Thyroid gland (tissue), 4 donors: ENCODE data around the gene ARL8B. TPM values are rescaled to one million over a fixed set of nuclear protein-coding genes. Genes with fewer than 3 reads are reported as not detected.

Experiments
- DNase-seq, 2 donors: peaks; one replicate each; pipeline ENCODE4 v3.0.0-alpha.2; 2019
- H3K27ac ChIP-seq, 3 donors: fragments of 200-600 bp; sonication (generic); 1 replicate in 2 of 3; 2 replicates in 1 of 3; pipeline ENCODE4 v1.5.1; 2016 to 2019; ENCODE audit warnings: mild to moderate bottlenecking in 1 of 3, moderate library complexity in 1 of 3
- H3K27me3 ChIP-seq: fragments of 200-600 bp; sonication (generic); one replicate; pipeline ENCODE4 v1.5.1; 2019
- H3K36me3 ChIP-seq, 2 donors: fragments of 200-600 bp; sonication (generic); one replicate each; pipeline ENCODE4 v1.5.1; 2016 to 2019
- H3K4me1 ChIP-seq, 2 donors: fragments of 200-600 bp; sonication (generic); one replicate each; pipeline ENCODE4 v1.5.1; 2017 to 2019
- H3K4me3 ChIP-seq, 3 donors: fragments of 200-600 bp; sonication (generic); replicated peaks in 1 of 3; 1 replicate in 2 of 3; 2 replicates in 1 of 3; pipeline ENCODE4 v1.5.1; 2016; ENCODE audit warnings: mild to moderate bottlenecking in 1 of 3
- H3K9me3 ChIP-seq: fragments of 200-600 bp; sonication (generic); one replicate; pipeline ENCODE4 v1.5.1; 2017
- CTCF ChIP-seq, 6 experiments: fragments of 200-600 bp in 3 of 6; fragments of 450-650 bp in 3 of 6; sonication (generic) in 3 of 6; IDR thresholded peaks; one replicate each; pipeline ENCODE4 v1.5.1; 2016 to 2019; ENCODE audit warnings: antibody characterized with exemption in 6 of 6, mild to moderate bottlenecking in 2 of 6, inconsistent platforms in 1 of 6, moderate library complexity in 1 of 6
- POLR2A ChIP-seq, 2 donors: fragments of 450-650 bp; IDR thresholded peaks; one replicate each; pipeline ENCODE4 v1.6.1; 2017; ENCODE audit warnings: antibody characterized with exemption in 2 of 2, mild to moderate bottlenecking in 2 of 2, moderate library complexity in 1 of 2
- WGBS, 2 donors: methylation state at CpG; one replicate each; pipeline ENCODE4 v1.1.5; 2017; 5-methylcytosine and 5-hydroxymethylcytosine counted together
- intact Hi-C: fragments of 100-400 bp; cut with DNase I; formaldehyde crosslinking; loops from one replicate; pipeline ENCODE4 v1.15.1; 2023
- total RNA-seq, 4 donors: library from RNA; depleted of rRNA; stranded (reverse); fragments of >200 nt; gene quantifications; one replicate each; pipeline ENCODE4 v1.2.3, GENCODE V29; 2016

ARL8B gene
- total RNA-seq, 4 donors from 2014 or later, result 51.2 to 75.9 (median 65.3) TPM

GRCh38 chr3:5192571-5193365 lies 70.7 kb downstream of the ARL8B start:
- no peaks in the 10 kb centered on the region for H3K27me3 ChIP-seq
- H3K27ac ChIP-seq, result no peak overlapping the region
- intact Hi-C loops, result no loop called here
- peaks cover 21 to 35% of the 10 kb centered on the region in 2 donors for H3K4me1 ChIP-seq
- no peaks in the 10 kb centered on the region for H3K9me3 ChIP-seq
- H3K36me3 ChIP-seq, result no peaks in the 10 kb centered on the region
- H3K4me3 ChIP-seq, result no peak overlapping the region
- 94 to 99% methylated on average over 3 of the region's 3 CpGs for WGBS, 2 donors
- TF ChIP-seq CTCF (IDR thresholded peaks at IDR 0.05), result no peak
- TF ChIP-seq POLR2A (IDR thresholded peaks at IDR 0.05), result no peak
- no peak for DNase-seq

- no peak overlapping the region for H3K27ac ChIP-seq
- H3K4me3 ChIP-seq, result no peak overlapping the region
- H3K4me1 ChIP-seq, result peaks cover 14 to 29% of the 10 kb centered on the region in 2 donors
- H3K27me3 ChIP-seq, result no peaks in the 10 kb centered on the region
- DNase-seq, result no peak
- no peaks in the 10 kb centered on the region for H3K9me3 ChIP-seq
- intact Hi-C loops, result no loop called here
- 77 to 78% methylated on average over 2 of the region's 2 CpGs for whole genome bisulfite sequencing, 2 donors
- H3K36me3 ChIP-seq, result peaks cover 0 to under 1% of the 10 kb centered on the region in 2 donors
- no peak for TF ChIP-seq CTCF (IDR thresholded peaks at IDR 0.05)
- TF ChIP-seq POLR2A (IDR thresholded peaks at IDR 0.05), result no peak
Measured at GRCh38 chr3:5194341-5194740, 72.2 kb downstream of the ARL8B start.

- no peaks in the 10 kb centered on the region for H3K9me3 ChIP-seq
- TF ChIP-seq CTCF (IDR thresholded peaks at IDR 0.05) (no peak), POLR2A (IDR thresholded peaks at IDR 0.05) (no peak)
- 62 to 70% methylated on average over 2 of the region's 2 CpGs for WGBS, 2 donors
- intact Hi-C loops, result no loop called here
- DNase-seq, result peak; percentile 11 to 18
- H3K27me3 ChIP-seq, result no peaks in the 10 kb centered on the region
- peaks cover 9 to 22% of the 10 kb centered on the region in 2 donors for H3K4me1 ChIP-seq
- peaks cover 5 to 6% of the 10 kb centered on the region in 2 donors for H3K36me3 ChIP-seq
- no peak overlapping the region for H3K4me3 ChIP-seq
- no peak overlapping the region for H3K27ac ChIP-seq
Measured at GRCh38 chr3:5194801-5195509, 72.9 kb downstream of the ARL8B start.

GRCh38 chr3:5195605-5196004 lies 73.5 kb downstream of the ARL8B start:
- intact Hi-C loops, result no loop called here
- Histone ChIP-seq H3K4me3 (no peak overlapping the region), H3K9me3 (no peaks in the 10 kb centered on the region), H3K27ac (no peak overlapping the region), H3K4me1 (peaks cover 5 to 16% of the 10 kb centered on the region in 2 donors), H3K27me3 (no peaks in the 10 kb centered on the region), H3K36me3 (peaks cover 9 to 12% of the 10 kb centered on the region in 2 donors)
- 66 to 74% methylated on average over 2 of the region's 2 CpGs for WGBS, 2 donors
- DNase-seq, result no peak
- TF ChIP-seq CTCF (IDR thresholded peaks at IDR 0.05) (no peak), POLR2A (IDR thresholded peaks at IDR 0.05) (no peak)

- Histone ChIP-seq H3K4me1 (peaks cover 5 to 9% of the 10 kb centered on the region in 2 donors), H3K9me3 (no peaks in the 10 kb centered on the region), H3K36me3 (peaks cover 18 to 23% of the 10 kb centered on the region in 2 donors), H3K27ac (no peak overlapping the region), H3K27me3 (no peaks in the 10 kb centered on the region), H3K4me3 (no peak overlapping the region)
- no peak for DNase-seq
- TF ChIP-seq POLR2A (IDR thresholded peaks at IDR 0.05) (no peak), CTCF (IDR thresholded peaks at IDR 0.05) (no peak)
- intact Hi-C loops, result no loop called here
- WGBS, 2 donors, result 90 to 93% methylated on average over 4 of the region's 4 CpGs
Measured at GRCh38 chr3:5197022-5197421, 74.9 kb downstream of the ARL8B start.
